Upper lobe of left lung (tissue), 4 donors: ENCODE data around the gene KRTAP5-11.

Source experiments
- CTCF ChIP-seq, 6 experiments: fragments of 450-650 bp in 4 of 6; fragments of 200-600 bp in 2 of 6; sonication (generic) in 2 of 6; IDR thresholded peaks; one replicate each; pipeline ENCODE4 v1.5.1; 2016 to 2019; ENCODE audit warnings: antibody characterized with exemption in 6 of 6
- EP300 ChIP-seq, 4 donors: sonication (generic); formaldehyde crosslinking; IDR thresholded peaks; one replicate each; pipeline ENCODE4 v1.5.1; 2017; ENCODE audit warnings: antibody characterized with exemption in 4 of 4, control low read depth in 2 of 4
- POLR2A ChIP-seq, 4 donors: fragments of 450-650 bp; IDR thresholded peaks; one replicate each; pipeline ENCODE4 v1.5.1; 2016 to 2017; ENCODE audit warnings: antibody characterized with exemption in 4 of 4, mild to moderate bottlenecking in 2 of 4
- POLR2AphosphoS5 ChIP-seq, 2 donors: sonication (generic); formaldehyde crosslinking; IDR thresholded peaks; one replicate each; pipeline ENCODE4 v1.5.1; 2017; ENCODE audit warnings: antibody characterized with exemption in 2 of 2

- TF ChIP-seq CTCF (IDR thresholded peaks at IDR 0.05), result no peak
- no peak for TF ChIP-seq EP300 (IDR thresholded peaks at IDR 0.05)
- no peak for TF ChIP-seq POLR2AphosphoS5 (IDR thresholded peaks at IDR 0.05)
- no peak for TF ChIP-seq POLR2A (IDR thresholded peaks at IDR 0.05)
These were observed 25.4 kb downstream of the KRTAP5-11 start for GRCh38 chr11:71557257-71557656.
